Caco-2 (cell line): ENCODE data around the gene ITPR1. TPM values are rescaled to one million over a fixed set of nuclear protein-coding genes. Genes with fewer than 3 reads are reported as not detected.

ENCODE experiments used
- BruUV-seq: library from RNA; stranded (reverse); fragments of 400-500 nt; replicated peaks from 2 replicates; lab custom pipeline; 2021; lab: Mats Ljungman, UMichigan
- CTCF ChIA-PET: fragments of 300-600 bp; sonication (Branson Sonifier 250); formaldehyde crosslinking; loops from one replicate; lab custom pipeline; 2022; ENCODE audit warnings: antibody characterized with exemption; lab: Charles Lee
- POLR2A ChIA-PET: fragments of 300-600 bp; sonication (Branson Sonifier 250); formaldehyde crosslinking; loops from one replicate; lab custom pipeline; 2022; ENCODE audit warnings: antibody characterized with exemption; lab: Charles Lee
- DNase-seq, 2 experiments: peaks; one replicate each; pipeline versions ENCODE4 v3.0.0 to v3.0.0-alpha.2; 2020 to 2022
- H3K27me3 ChIP-seq: replicated peaks from 2 replicates; pipeline ENCODE4 v1.6.0; 2011; ENCODE audit warnings: low read length; ENCODE audit not compliant: control insufficient read depth, insufficient read depth
- H3K36me3 ChIP-seq: 2 replicates; pipeline ENCODE4 v1.5.1; 2011; ENCODE audit warnings: low read length; ENCODE audit not compliant: control insufficient read depth, insufficient read depth
- H3K4me1 ChIP-seq: fragments of 250-450 bp; sonication (Bioruptor Pico); 2 replicates; pipeline ENCODE4 v1.5.1; 2020; ENCODE audit warnings: mild to moderate bottlenecking
- H3K4me3 ChIP-seq: 2 replicates; pipeline ENCODE4 v1.5.1; 2011; ENCODE audit warnings: low read depth, mild to moderate bottlenecking, control low read depth, low read length
- H3K9me3 ChIP-seq: fragments of 250-450 bp; sonication (Bioruptor Pico); 2 replicates; pipeline ENCODE4 v1.5.1; 2020; ENCODE audit warnings: mild to moderate bottlenecking, moderate library complexity
- H3K27ac Mint-ChIP-seq: one replicate; pipeline ENCODE4 v1.8.0; 2022; ENCODE audit warnings: mixed read lengths; ENCODE audit not compliant: unreplicated experiment
- H3K27me3 Mint-ChIP-seq: one replicate; pipeline ENCODE4 v1.8.0; 2022; ENCODE audit warnings: mixed read lengths; ENCODE audit not compliant: insufficient read depth, unreplicated experiment
- H3K36me3 Mint-ChIP-seq: one replicate; pipeline ENCODE4 v1.8.0; 2022; ENCODE audit warnings: mild to moderate bottlenecking, mixed read lengths; ENCODE audit not compliant: insufficient read depth, unreplicated experiment
- H3K4me1 Mint-ChIP-seq: one replicate; pipeline ENCODE4 v1.8.0; 2022; ENCODE audit warnings: low read depth, mixed read lengths; ENCODE audit not compliant: unreplicated experiment
- H3K4me3 Mint-ChIP-seq: one replicate; pipeline ENCODE4 v1.8.0; 2022; ENCODE audit warnings: mild to moderate bottlenecking, moderate library complexity, mixed read lengths; ENCODE audit not compliant: unreplicated experiment
- H3K9me3 Mint-ChIP-seq: one replicate; pipeline ENCODE4 v1.8.0; 2022; ENCODE audit warnings: mixed read lengths; ENCODE audit not compliant: unreplicated experiment
- intact Hi-C: fragments of 100-400 bp; cut with micrococcal nuclease; formaldehyde crosslinking; loops from one replicate; pipeline ENCODE4 v1.10.0; 2022; ENCODE audit not compliant: unreplicated experiment
- total RNA-seq: library from RNA; stranded (reverse); gene quantifications from 2 replicates; pipeline ENCODE4 v1.2.3, GENCODE V29; 2022
- TF ChIP-seq, protein P1 (sequence below), 2 experiments: fragments of 200-600 bp in 1 of 2; IDR thresholded peaks; 1 replicate in 1 of 2; 2 replicates in 1 of 2; pipeline versions ENCODE4 v1.5.1 to v1.8.0; 2011 to 2022; ENCODE audit warnings: antibody characterized with exemption in 1 of 2, control low read depth in 1 of 2, inconsistent platforms in 1 of 2, low read depth in 1 of 2, low read length in 1 of 2, mild to moderate bottlenecking in 1 of 2, moderate library complexity in 1 of 2; ENCODE audit not compliant: insufficient read depth in 1 of 2, severe bottlenecking in 1 of 2, unreplicated experiment in 1 of 2

The ITPR1 gene
- total RNA-seq, 1 experiment from 2014 or later, result 10.4 TPM

DNA sequence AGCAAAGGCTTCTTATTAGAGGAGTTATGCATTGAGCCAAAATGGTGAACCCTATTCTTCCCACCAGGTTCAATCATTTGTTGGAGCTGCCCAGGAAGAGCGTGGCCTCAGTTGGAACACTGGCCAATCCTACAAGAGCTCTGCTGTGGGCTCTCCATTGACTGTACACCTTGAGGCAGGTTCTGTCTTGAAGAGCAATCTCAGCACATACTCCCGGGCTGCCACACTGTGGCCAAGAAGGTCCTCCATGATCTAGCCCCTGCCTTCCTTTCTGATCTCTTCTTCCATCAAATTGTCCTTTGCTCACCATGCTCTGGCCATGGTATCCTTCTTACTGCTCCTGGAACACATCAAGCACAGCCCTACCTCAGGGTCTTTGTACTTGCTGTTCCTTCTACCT lies 20.4 kb upstream of the ITPR1 start:
- Mint-ChIP-seq H3K4me3 (no peak overlapping the region), H3K4me1 (no peaks in the 10 kb centered on the region), H3K36me3 (no peaks in the 10 kb centered on the region), H3K9me3 (no peaks in the 10 kb centered on the region), H3K27ac (no peak overlapping the region), H3K27me3 (peaks cover 13% of the 10 kb centered on the region)
- H3K9me3 ChIP-seq, result no peaks in the 10 kb centered on the region
- no peaks in the 10 kb centered on the region for H3K27me3 ChIP-seq
- intact Hi-C loops, result no loop called here
- DNase-seq, result no peak
- ChIA-PET CTCF (no interaction called here), POLR2A (no interaction called here)
- no peak overlapping the region for H3K4me3 ChIP-seq
- TF ChIP-seq, protein P1, sequence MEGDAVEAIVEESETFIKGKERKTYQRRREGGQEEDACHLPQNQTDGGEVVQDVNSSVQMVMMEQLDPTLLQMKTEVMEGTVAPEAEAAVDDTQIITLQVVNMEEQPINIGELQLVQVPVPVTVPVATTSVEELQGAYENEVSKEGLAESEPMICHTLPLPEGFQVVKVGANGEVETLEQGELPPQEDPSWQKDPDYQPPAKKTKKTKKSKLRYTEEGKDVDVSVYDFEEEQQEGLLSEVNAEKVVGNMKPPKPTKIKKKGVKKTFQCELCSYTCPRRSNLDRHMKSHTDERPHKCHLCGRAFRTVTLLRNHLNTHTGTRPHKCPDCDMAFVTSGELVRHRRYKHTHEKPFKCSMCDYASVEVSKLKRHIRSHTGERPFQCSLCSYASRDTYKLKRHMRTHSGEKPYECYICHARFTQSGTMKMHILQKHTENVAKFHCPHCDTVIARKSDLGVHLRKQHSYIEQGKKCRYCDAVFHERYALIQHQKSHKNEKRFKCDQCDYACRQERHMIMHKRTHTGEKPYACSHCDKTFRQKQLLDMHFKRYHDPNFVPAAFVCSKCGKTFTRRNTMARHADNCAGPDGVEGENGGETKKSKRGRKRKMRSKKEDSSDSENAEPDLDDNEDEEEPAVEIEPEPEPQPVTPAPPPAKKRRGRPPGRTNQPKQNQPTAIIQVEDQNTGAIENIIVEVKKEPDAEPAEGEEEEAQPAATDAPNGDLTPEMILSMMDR (IDR thresholded peaks at IDR 0.05; ENCODE audit: insufficient read depth in 1 of 2, low read depth in 1 of 2, low read length in 1 of 2, severe bottlenecking in 1 of 2, unreplicated experiment in 1 of 2), result no peak
- no peaks in the 10 kb centered on the region for H3K4me1 ChIP-seq
- no TSS peak for BruUV-seq
- no peaks in the 10 kb centered on the region for H3K36me3 ChIP-seq

DNA sequence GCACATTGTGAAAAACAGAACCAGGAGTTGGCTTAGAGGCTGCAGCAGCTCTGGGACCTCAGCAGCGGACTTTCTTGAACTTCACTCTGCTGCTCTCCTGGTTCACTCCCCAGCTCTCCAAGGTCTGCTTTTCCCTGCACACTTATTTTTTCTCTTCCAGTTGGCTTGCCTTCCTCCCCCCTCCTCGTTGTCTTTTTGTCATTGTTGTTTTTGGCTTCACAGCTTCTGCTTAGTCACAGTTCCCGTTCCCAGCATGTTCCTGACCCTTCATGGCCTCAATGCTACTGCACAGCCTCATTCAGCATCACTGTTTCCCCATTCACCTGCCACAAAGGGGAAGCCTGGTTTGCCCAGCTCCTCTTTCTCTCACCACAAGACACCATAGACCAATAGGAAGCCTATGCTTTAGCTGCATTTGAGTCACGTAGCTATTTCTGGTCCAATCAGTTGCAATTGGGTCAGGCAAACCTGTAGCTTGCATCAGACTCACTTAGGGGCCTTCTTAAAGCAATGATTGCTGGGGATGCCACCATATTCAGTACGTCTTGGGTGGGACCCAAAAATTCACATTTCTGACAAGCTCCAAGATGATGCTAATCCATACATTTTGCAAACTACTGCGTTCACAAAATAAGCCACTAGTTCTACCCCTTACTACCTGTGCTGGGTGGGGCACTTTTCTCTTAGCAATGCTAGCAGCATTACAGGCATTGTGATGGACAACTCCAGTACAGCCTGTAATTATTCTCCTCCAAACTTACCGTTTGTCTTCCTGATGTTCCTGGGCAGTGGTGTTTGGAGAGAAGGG lies 18.3 kb upstream of the ITPR1 start:
- no peaks in the 10 kb centered on the region for H3K4me1 Mint-ChIP-seq
- no peaks in the 10 kb centered on the region for H3K9me3 Mint-ChIP-seq
- H3K27ac Mint-ChIP-seq, result no peak overlapping the region
- no TSS peak for BruUV-seq
- H3K9me3 ChIP-seq, result no peaks in the 10 kb centered on the region
- no peaks in the 10 kb centered on the region for H3K36me3 Mint-ChIP-seq
- DNase-seq, result no peak
- intact Hi-C loops, result no loop called here
- ChIA-PET CTCF (no interaction called here), POLR2A (interaction anchor here (0.9 kb wide), 1 partner anchor 18 kb away, joined by 14 read pairs; the partner anchor contains the start of gene ITPR1)
- no peak overlapping the region for H3K4me3 ChIP-seq
- no peaks in the 10 kb centered on the region for H3K36me3 ChIP-seq
- TF ChIP-seq, protein P1 (IDR thresholded peaks at IDR 0.05; ENCODE audit: insufficient read depth in 1 of 2, low read depth in 1 of 2, low read length in 1 of 2, severe bottlenecking in 1 of 2, unreplicated experiment in 1 of 2), result no peak
- H3K4me1 ChIP-seq, result no peaks in the 10 kb centered on the region
- peaks cover 14% of the 10 kb centered on the region for H3K27me3 Mint-ChIP-seq
- no peaks in the 10 kb centered on the region for H3K27me3 ChIP-seq
- H3K4me3 Mint-ChIP-seq, result no peak overlapping the region

DNA sequence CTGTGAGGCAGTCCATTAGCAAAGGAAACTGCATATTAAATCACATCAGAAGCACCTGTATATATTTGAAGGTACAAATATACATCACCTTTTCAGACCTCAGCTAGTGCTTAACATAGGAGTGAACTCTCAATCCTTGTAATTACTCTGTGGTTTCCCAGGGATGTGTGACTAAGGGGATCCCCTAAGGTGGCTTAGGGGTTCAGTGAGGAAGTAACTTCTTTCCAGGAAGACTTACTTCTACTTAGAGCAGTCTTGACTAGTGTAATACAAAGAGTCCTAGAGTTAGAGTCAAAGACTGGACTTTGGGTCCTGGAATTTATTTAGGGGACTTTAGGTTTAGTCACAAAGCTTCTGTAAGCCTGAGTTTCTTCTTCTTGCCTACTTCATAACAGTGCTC lies 17.3 kb upstream of the ITPR1 start:
- TF ChIP-seq, protein P1 (IDR thresholded peaks at IDR 0.05; ENCODE audit: insufficient read depth in 1 of 2, low read depth in 1 of 2, low read length in 1 of 2, severe bottlenecking in 1 of 2, unreplicated experiment in 1 of 2), result no peak
- no peak overlapping the region for H3K4me3 Mint-ChIP-seq
- peaks cover 15% of the 10 kb centered on the region for H3K27me3 Mint-ChIP-seq
- no peaks in the 10 kb centered on the region for H3K4me1 Mint-ChIP-seq
- no peak overlapping the region for H3K4me3 ChIP-seq
- H3K27ac Mint-ChIP-seq, result no peak overlapping the region
- H3K9me3 ChIP-seq, result no peaks in the 10 kb centered on the region
- no peaks in the 10 kb centered on the region for H3K27me3 ChIP-seq
- no peaks in the 10 kb centered on the region for H3K4me1 ChIP-seq
- no peak for DNase-seq
- H3K36me3 ChIP-seq, result no peaks in the 10 kb centered on the region
- intact Hi-C loops, result no loop called here
- no peaks in the 10 kb centered on the region for H3K36me3 Mint-ChIP-seq
- no peaks in the 10 kb centered on the region for H3K9me3 Mint-ChIP-seq
- POLR2A ChIA-PET, result no interaction called here
- CTCF ChIA-PET, result no interaction called here
- BruUV-seq, result no TSS peak
